Stimulated activated CD4-positive, alpha-beta T cell treated with anti-CD3 and anti-CD28 coated beads, Interleukin-4, amount 100 ng/mL, for 48 hours (primary cell): ENCODE results near the gene POLR1C.
A peak's percentile ranks its signal among the peaks of the same experiment; 100 is the strongest.
"Not testable (repeated sequence)": the region's sequence is repeated elsewhere in the genome, so short reads cannot be mapped to it uniquely, and the experiment has no call there.

Experiments used
- DNase-seq, 2 donors: peaks; one replicate each; pipeline ENCODE4 v3.0.0-alpha.2; 2020; ENCODE audit warnings: low read depth in 2 of 2

The POLR1C gene

GRCh38 chr6:43516697-43517504 is at the start of gene POLR1C, which contains the start of gene YIPF3:
Gene POLR1C (plus strand): TSS chr6:43517089. CDS start chr6:43517110, 21 bp downstream.
Gene YIPF3 (minus strand): TSS chr6:43516926. CDS start chr6:43516807, 119 bp downstream.
- peak; percentile 94 to 97 for DNase-seq

- not testable (repeated sequence) for DNase-seq
These were observed 49.6 kb upstream of the POLR1C start for GRCh38 chr6:43467265-43467664.

DNA sequence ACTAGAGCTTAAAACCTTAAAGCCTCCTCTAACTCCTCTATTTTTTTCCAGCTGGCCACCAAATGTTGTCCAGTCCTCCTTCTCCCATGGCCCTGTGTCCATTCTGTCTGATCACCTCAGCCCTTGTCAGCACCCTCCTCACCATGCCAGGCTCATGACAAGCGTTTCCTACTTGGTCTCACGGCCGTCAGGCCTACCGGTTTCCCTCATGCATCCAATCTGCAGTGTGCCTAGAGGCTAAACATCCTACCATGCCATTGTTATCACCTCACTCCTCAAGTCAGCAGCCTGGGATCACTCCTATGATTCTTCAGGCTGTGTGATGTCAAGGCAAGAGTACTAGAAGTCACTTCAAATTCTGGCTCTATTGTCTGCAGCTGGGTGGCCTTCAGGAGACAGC is 49.1 kb upstream of the POLR1C start:
- no peak for DNase-seq

DNA sequence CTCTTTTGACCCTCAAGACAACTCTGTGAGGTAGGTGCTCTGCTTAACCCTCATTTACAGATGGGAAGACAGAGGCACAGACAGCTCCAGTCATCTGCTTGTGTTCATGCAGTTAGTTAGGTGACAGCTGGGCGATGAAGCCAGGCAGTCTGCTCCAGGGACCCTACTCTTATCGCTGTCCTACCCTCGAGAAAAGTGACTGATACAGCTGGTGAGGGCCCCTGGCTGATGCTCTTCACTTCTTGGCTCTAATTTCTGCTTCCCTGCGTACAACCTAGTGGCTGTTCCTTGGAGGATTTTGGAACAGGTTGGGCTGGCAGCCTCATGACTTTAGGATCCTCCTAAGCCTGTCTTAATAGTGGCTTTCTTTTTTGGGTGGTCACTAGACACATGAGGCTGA is 48.6 kb upstream of the POLR1C start:
- no peak for DNase-seq

DNA sequence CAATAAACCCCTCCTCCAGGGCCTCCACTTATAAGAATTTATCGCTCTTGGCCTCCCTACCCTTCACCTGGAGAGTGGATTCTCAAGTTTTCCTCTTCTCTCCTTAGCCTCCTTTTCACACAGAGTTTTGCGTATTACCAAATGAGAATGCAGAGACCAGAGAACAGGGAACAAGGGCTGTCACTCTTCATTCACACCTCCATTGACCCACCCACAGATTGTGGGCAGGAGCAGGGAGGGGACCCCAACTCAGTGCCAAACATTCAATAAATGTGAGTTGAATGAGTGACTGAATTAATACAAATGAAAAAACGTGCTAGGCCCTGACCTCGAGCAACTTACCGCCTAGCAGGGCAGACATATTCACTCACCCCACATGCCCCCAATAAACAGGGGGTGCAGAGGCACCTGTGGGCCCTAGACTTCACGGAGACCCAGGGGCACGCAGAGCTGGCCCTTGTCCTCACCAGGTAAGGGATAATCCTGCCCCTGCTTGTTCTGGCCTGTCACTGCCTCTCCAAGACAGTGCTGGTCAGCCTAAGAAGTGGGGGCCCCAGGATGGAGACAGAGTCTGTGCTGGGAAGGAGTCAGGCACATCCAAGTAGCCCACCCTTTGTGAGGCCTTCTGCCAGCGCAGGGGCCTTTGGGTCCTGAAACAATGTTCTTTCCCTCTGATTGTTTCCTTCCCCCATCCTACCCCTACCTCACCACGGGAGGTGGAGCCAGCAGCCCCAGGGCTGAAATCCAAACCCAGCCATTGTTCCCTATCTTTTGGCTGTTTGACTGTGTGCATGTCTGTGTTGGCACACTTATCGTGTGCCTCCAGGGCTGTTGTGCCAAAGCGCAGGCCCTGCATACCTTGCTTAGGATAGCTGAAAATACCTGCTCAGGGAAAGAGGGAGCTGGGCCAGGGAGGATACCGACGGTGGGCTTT is 47.9 kb upstream of the POLR1C start:
- DNase-seq, result no peak

- no peak for DNase-seq
These were observed 46.9 kb upstream of the POLR1C start for GRCh38 chr6:43469947-43470346.

- no peak for DNase-seq
These were observed 45.5 kb upstream of the POLR1C start for GRCh38 chr6:43471399-43471798.

DNA sequence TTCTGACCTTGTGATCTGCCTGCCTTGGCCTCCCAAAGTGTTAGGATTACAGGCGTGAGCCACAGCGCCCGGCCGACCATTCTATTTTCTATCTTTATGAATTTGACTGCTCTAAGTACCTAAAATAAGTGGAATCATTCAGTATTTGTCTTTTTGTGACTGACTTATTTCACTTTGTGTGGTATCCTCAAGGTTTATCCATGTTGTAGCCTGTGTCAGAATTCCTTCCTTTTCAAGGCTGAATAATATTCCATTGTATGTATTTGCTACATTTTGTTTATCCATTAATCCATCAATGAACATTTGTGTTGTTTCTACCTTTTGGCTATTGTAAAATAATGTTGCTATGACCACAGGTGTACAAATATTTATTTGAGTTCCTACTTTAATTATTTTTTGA is 44.4 kb upstream of the POLR1C start:
- DNase-seq, result no peak

GRCh38 chr6:43475516-43475915 is 41.4 kb upstream of the POLR1C start:
- no peak for DNase-seq

DNA sequence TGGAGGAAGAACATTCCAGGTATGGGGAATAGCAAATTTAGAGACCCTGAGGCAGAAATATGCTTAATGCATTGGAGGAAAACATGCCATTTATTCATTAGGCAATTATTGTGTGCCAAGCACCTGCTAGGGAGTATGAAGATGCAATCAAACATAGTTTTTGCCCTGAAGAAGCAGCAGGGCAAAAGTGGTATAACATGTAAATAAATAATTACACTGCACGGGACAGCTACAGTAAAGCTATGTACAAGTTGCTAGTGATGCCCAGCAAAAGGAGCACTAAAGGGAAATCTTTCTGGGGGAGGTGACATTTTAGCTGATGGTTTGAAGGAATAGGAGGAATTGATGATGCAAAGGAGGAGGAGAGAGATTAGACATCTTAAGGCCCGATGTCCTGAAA is 40.1 kb upstream of the POLR1C start:
- DNase-seq, result no peak

GRCh38 chr6:43477235-43478007 is 39.5 kb upstream of the POLR1C start, which contains the start of gene TJAP1:
Gene TJAP1 (plus strand): TSS chr6:43477570. CDS start chr6:43499002, 21,432 bp downstream.
- peak; percentile 98 to 99 for DNase-seq

DNA sequence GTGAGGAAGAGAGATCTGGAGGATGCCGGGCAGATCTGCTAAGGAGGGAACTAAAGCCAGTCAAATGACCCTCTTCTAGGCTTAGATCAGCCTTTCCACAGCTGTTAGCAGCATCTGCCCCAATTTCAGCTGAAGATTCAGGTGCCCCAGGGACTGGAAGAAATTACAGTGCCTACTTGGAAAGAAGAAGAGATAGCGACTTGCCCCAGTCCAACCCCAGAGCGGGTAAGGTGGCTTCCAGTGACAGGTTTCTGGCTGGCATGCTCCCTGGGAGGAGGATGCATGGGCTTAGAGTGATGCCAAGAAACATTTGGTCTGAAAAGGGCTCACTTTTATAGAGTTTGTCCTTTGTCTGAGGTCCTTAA is 38.9 kb upstream of the POLR1C start:
- no peak for DNase-seq

DNA sequence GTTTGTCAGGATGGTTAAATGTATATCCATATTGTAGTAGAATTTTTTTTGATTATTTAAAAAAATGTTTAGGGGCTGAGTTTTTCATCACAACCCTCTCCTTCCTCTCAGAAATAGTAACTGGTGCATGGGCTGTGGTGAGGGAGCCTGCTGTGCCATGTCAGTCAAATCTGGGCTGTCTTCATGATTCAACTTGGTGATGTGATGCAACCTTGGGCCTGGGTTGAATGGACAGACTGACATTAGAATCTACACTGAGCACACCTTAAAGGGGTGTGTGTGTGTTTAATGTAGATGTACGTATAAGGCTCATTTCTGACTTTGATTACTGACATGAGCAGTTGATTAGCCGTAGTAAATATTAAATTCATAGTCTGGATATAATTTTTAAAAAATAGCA is 35.8 kb upstream of the POLR1C start:
- DNase-seq, result no peak

DNA sequence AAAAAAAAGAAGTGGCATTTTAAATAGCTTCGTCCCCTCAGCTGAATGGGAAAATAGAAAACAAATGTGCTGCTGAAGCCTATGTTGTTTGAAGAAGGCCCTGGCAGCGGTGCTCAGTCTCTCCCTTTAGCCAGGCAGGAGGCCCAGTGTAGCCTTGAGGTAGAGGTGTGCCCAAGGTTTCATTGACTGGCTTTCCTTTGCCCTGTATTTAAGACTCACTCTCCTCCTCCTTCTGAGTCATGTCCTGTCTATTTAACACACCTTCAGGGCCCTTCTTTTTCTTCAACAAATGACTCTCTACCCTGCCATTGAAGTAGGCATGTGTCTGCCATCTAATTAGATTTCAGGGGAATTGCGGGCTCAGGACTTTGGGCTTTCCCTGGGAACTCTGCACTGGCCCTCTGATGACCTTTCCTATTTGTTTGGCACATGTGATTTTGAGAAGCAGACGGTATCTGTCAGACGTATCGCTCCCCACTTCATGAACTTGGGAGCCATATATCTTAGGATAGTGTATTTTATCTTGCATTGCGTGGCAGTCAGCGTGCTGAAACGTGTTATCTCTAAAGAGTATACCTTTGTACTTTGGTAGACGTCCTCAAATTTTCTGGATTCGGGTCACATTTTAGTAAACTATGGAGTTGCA is 35.2 kb upstream of the POLR1C start:
- no peak for DNase-seq

DNA sequence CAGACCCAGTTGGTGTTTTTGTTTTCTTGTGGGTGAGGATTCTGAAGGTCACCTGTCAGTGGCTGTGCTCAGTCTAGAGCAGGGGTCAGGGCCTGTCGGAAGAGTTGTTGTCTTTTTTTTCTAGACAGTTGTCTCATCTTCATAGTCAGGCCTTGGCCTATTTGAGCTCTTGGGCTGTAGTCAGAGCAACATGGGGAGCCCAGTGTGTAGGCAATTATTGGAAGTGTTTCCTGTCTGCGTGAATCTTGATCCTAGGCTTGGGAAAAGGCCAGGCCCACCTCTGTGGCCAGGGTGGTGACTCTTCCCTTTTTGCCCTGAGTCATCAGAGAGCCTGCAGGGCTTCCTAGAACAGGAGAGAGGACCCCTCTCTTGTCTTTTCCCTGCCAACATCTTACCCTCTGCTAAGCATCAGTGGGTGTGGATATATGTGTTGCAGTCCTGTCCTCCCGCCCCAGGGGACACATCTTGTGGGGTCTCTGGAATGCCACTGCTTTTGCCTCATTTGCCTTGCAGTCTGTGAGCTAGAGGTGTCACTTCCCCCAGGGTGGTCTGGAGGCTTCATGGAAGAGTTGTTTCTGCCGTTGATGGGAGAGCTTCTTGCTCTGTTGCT is 28.1 kb upstream of the POLR1C start:
- DNase-seq, result no peak

DNA sequence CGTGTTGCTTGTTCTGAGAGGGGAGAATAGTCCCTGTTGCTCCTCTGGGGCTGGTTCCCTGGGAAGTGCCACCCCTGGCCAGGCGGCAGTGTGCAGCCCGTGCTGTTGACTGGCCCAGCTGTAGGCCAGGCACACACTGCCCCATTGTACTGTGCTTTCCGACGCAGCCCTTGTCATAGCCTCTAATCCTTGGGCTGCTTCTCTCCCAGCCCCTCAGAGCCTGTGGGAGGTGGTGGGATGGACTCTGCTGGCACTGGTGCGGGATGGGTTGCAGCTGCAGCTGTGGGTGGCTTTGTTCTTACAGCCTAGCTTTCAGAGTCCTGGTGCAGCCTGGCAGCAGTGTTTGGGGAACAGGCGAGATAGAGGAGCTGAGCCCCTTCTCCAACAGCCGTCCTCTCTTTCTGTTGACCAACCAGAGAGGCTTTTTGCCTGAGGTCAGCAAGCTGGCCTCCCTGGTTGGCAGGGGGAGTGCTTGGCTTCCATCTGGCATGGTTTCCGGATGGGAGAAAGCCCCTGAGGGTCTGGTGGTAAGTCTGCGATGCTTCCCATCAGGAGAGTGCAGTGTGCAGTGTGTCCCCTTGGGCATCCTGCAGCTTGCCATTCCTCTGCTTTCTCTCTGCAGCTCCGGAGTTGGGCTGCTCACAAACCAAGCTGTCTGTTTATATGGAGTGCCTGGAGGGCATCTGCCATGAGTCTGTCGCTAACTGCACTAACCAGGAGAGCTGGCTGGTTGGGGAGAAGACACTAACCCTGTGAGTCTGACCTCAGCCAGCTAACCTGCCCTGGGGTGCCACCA is 27.4 kb upstream of the POLR1C start:
- no peak for DNase-seq

- no peak for DNase-seq
These were observed 26.4 kb upstream of the POLR1C start for GRCh38 chr6:43490523-43490939.

- DNase-seq, result no peak
These were observed 24.9 kb upstream of the POLR1C start for GRCh38 chr6:43491750-43492661.

GRCh38 chr6:43492673-43493072 is 24.2 kb upstream of the POLR1C start:
- no peak for DNase-seq
